Tibial nerve (tissue), 3 donors: Measurements from ENCODE around the gene MRPL19.

ENCODE experiments used
- POLR2A ChIP-seq, 2 donors: fragments of 450-650 bp; IDR thresholded peaks; one replicate each; pipeline ENCODE4 v1.6.1; 2017; ENCODE audit warnings: antibody characterized with exemption in 2 of 2, mild to moderate bottlenecking in 2 of 2, moderate library complexity in 2 of 2
- TF ChIP-seq, protein P1 (sequence below), 5 experiments: fragments of 200-600 bp in 3 of 5; fragments of 450-650 bp in 2 of 5; sonication (generic) in 3 of 5; IDR thresholded peaks; one replicate each; pipeline ENCODE4 v1.5.1; 2016 to 2019; ENCODE audit warnings: antibody characterized with exemption in 5 of 5, mild to moderate bottlenecking in 3 of 5, moderate library complexity in 2 of 5

DNA sequence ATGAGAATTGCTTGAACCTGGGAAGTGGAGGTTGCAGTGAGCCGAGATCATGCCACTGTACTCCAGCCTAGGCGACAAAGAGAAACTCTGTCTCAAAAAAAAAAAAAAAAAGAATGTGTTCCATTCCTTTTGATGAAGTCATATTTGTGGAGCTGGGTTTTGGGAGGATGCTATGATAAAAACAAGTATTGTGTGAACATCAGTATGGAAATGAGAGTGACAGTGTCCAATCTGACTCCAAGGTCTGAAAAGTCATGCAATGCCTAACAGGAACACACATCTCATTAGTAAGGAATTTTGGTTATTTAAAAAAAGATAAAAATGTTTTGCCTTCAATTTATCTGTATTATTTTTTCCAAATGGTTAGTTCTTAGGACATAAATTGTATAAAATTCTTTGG is 52.3 kb downstream of the MRPL19 start:
- TF ChIP-seq, protein P1, sequence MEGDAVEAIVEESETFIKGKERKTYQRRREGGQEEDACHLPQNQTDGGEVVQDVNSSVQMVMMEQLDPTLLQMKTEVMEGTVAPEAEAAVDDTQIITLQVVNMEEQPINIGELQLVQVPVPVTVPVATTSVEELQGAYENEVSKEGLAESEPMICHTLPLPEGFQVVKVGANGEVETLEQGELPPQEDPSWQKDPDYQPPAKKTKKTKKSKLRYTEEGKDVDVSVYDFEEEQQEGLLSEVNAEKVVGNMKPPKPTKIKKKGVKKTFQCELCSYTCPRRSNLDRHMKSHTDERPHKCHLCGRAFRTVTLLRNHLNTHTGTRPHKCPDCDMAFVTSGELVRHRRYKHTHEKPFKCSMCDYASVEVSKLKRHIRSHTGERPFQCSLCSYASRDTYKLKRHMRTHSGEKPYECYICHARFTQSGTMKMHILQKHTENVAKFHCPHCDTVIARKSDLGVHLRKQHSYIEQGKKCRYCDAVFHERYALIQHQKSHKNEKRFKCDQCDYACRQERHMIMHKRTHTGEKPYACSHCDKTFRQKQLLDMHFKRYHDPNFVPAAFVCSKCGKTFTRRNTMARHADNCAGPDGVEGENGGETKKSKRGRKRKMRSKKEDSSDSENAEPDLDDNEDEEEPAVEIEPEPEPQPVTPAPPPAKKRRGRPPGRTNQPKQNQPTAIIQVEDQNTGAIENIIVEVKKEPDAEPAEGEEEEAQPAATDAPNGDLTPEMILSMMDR (IDR thresholded peaks at IDR 0.05) = no peak
- TF ChIP-seq POLR2A (IDR thresholded peaks at IDR 0.05) = no peak
